Hepatocyte (in vitro differentiated cells): Measurements from ENCODE around the gene WNT3A.

Experiments used
- CTCF ChIP-seq: fragments of 200-600 bp; sonication (generic); IDR thresholded peaks from 2 replicates; pipeline ENCODE4 v1.5.1; 2016; ENCODE audit warnings: antibody characterized with exemption, mild to moderate bottlenecking; ENCODE audit not compliant: poor library complexity
- EZH2phosphoT487 ChIP-seq: fragments of 200-600 bp; sonication (generic); IDR thresholded peaks from one replicate; pipeline ENCODE4 v1.6.1; 2018; ENCODE audit warnings: antibody characterized with exemption, mild to moderate bottlenecking, low read depth, moderate library complexity; ENCODE audit not compliant: unreplicated experiment, severe bottlenecking

- TF ChIP-seq CTCF (no peak), EZH2phosphoT487 (no peak)
These were observed 72.9 kb downstream of the WNT3A start for GRCh38 chr1:228079601-228080263.
